CD4-positive, alpha-beta T cell treated with Interleukin-4 for 1 hour (primary cell): ENCODE measurements around the gene HOXB7.
A peak's percentile ranks its signal among the peaks of the same experiment; 100 is the strongest.

Source experiments
- DNase-seq, 2 donors: peaks; one replicate each; pipeline ENCODE4 v3.0.0-alpha.2; 2020 to 2022

HOXB7 gene

GRCh38 chr17:48608494-48608834 lies 2.4 kb downstream of the HOXB7 start:
- DNase-seq = no peak

DNA sequence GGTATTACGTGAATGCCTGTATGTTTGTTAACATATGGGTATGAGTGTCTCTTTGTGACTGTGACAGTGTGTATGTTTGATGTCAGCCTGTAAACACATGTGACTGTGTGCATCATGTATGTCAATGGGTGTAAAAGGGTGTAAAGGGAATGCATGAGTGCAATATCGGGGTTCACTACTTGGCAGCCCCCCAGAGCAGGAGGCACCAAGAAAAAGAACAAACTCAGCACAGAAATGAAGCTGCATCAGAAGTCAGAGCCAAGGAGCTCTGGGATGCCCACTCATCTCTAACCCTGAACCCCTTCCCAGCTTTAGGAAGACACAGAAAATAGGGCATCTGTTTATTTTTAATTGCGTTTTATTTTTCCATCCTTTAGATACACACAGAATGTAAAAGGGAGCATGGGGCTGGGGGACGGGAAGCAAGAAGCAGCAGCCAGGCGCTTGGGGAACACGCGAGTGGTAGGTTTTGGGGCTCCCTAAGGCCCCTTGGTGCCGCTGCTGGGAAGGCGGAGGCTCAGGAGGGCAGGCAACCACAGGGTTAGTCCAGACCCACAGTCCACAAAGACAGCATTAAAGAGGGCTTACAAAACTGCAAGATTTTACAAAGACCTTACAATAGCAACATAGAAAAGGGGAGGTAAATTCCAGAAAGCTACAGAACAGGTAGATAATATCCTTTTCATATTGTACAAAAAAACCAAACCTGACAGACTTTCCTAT lies 3.8 kb downstream of the HOXB7 start:
- no peak for DNase-seq

DNA sequence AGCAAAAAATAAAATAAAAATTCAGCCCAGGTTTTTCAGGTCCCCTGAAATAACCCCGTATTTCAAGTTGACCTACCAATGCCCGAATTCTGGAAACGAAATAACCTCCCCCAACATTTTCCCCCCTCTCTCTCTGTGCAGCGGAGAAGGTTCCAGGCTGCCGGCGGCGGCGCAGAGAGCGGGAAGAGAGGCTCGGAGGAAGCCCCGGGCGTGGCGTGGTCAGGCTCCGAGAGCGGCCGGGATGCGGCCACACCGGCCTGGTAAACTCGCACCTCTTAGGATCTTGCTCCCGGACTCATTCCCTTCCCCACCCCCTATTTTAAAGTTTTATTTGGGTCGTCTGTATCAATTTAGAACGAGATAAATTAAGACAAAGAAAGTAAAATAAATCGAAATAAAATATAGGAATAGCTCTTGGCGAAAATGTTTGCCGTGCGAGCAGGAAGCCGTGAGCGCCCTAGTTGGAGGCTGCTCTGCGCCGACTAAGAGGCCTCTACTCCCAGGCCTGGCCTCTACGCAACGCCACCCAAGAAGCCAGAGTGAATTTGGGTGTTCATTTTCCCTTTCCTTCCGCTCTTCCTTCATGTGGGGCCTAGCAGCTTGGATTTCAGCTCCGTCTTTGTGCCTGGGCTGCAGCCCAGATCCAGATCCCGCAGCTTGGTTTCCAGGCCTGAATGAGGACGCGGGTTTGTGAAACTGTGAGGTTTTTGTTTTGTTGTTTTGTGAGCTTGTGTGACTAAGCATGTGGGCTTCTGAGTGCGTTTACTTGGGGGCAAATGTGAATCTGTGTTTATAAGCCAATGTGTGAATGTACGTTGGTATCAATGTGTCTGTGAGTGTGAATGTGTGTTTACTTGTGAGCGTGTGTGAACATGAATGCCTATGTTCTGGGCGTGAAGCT lies 4.6 kb downstream of the HOXB7 start:
- DNase-seq = no peak

DNA sequence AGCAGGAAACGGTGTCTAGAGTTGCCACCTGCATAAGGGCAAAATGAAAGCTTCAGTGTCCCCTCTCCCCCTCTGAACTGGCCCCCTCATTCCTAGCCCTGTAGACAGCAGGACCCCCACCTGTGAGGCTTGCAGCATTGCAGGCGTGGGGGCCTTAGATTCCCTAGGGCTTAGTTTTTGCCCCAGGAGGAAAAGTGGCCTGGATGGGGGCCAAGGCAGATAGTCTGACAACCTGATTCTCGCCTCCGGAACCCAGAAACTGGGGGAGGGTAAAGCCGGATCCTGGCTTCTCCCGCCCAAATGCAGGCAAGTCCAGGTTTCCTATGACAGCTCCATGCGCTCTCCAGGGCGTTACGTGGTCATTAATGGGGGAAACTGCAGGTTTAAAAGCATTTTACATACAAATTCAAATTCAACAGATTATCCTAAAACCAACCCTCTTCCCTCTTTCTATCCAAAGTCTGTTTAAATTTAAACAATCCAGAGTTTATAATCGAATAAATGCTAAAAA lies 5.4 kb downstream of the HOXB7 start:
- DNase-seq = no peak

GRCh38 chr17:48604770-48605329 lies 6.0 kb downstream of the HOXB7 start, which contains the start of gene HOXB6:
Gene HOXB6 (minus strand): TSS chr17:48604986. CDS start chr17:48598150, 6,836 bp downstream.
- no peak for DNase-seq

DNA sequence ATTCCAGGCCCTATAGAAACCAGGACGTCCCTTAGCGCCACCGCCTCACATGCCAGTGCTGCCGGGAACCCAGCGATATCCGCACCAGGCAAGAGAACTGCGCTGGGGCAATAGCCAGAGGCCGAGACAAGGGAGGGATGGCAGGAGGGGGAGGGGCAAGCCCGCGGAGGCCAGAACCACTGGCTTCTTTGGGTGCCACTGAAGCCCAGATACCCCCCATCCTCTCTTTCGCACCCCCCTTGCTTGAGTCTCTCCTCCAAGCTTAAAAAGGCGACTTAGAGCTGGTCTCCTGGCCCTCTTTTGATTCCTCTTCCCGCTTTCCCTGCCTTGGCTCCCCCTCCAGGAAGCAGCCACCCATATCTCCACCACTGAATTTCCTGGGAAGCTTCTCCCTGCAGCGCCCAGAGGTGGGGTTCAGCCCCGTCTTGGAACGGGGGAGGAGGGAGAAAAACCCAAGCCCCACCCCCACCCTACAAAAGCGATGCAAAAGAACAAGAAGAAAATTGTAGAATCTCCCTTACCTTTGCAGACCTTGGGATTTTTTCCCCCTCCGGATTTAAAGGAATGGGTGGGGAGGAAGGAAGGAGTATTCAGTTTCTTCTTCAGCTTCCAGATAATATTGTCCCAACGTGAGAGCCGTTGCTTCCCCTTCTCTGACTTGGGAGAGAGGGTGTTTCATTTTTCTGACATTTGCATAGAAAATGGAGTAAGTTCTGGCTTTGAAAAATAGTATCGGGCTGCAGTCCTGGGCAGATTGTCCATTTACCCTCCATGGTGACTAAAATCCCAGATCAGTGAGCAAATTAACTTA lies 6.7 kb downstream of the HOXB7 start:
- DNase-seq = no peak

- DNase-seq = no peak
These were observed 9.0 kb downstream of the HOXB7 start for GRCh38 chr17:48601539-48602425.

DNA sequence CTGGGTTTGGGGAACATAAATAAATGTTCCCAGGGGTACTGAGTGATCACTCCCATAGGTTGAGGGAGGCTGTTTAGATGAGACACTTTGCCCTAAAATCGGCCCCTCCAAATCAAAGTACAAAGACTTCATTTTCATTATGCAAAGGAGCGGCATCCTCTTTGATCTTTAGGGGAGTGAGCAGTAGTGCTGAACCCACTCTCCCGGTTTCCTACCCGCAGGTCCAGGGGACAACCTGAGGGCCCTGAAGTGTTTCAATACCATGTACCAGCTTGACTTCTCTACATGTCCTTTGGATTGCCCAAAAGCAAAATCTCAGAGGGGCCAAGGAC lies 9.6 kb downstream of the HOXB7 start:
- no peak for DNase-seq

DNA sequence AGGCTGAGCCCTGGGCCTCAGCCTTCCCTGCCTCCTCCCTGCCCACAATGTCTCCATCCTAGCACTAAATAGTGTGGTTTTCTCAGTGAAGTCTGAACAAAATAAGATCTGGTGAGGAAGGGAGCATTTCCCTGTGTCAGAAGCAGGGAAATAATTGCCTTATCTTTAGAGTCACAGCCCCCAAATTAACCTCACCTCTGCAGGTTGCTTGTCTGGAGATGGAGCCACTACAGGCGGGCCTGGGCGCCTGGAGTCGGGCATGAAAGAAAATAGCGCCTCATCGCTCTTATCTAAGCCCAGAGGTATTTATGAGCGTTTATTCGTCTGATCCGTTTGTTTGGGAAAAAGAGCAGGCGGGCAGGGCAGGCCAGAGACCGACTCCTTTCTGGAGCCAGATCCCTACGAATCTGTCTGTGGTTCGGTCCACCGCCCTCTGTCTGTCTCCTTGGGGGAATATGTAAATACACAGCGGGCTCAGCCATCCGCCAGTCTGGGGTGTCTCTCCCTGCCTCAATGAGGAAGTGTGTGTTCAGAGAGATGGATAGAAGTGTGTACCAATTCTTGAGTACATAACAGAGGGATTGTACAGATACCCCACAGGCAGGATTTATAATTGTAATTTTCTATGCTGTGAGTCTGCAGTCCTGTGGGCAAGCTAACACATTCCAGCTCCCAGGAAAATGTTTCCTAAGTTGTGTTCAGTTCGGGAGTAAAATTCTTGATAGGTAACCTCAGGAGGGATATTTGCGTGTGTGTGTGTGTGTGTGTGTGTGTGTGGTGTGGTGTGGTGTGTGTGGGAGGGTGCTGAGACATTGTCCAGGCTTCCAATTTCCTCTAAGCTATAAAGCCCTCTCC lies 10.3 kb downstream of the HOXB7 start:
- DNase-seq = no peak

GRCh38 chr17:48599354-48599753 lies 11.5 kb downstream of the HOXB7 start:
- DNase-seq = no peak

DNA sequence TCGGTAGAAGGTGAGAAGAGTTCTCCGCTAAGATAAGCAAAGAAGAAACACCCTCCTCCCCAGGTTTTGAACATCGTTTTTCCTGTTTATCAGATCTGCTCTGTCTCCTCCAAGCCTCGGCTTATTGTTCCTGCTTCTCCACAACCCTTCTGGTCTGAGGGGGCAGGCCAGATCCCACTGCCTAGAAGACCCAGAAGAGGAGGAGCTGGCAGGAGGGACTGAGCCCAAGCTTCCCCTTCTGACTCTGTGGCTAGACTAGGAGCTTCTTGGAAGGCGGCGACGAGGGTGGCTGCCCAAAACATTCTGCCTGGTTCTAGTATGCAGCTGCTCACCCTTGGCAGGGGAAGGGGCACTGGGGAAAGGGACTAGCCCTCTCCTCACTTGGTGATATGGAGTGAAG lies 12.1 kb downstream of the HOXB7 start:
- no peak for DNase-seq

DNA sequence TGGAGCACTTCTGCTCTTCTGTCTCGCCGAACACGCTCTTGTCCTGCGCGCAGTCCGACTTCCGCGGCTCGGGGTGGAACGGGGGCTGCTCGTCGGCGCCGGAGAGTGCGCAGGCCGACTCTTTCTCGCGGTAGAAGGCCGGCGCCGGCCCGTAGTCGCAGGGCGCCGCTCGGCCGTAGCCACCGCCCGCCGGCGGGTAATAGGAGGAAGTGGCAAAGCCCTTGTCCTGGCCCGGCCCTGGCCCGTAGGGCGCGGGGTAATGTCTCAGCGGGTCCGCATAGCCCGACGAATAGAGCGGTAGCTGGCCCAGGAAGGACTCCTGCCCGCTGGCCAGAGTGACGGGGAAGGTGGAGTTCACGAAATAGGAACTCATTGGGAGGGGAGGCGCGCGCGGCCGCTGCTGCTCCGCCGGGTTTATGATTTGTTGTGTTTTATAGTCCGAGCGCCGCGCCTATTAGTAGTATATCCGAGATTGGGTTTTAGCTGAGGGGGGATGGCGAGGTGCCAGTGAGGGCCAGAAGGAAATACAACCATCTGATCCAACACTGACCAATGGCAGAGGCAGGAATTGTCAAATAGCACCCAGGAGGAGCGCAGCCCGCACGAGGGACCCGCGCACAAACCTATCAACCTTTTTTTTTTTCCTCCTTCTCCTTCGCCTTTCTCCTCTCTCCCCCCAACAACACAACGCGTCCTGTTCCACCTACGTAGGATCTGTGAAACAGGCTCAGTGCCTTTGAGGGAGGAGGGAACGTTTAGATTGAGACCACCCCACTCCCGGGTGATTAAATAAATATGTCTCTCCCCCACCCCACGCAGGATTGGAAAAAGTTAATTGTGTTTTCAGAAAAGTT lies 12.8 kb downstream of the HOXB7 start:
- peak; percentile 33 to 53 for DNase-seq

DNA sequence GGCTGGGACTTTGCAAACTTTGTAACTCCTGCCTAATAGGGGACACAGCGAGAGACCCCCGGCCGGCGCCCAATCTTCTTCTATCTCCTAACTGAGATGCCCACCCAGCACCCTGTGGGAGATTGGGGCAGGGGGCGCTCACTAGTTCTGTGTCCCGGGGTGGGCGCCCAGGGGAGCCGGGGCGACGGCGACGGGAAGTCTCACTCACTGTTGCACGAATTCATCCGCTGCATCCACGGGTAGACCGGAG lies 13.4 kb downstream of the HOXB7 start:
- DNase-seq = no peak

- DNase-seq = no peak
These were observed 13.9 kb downstream of the HOXB7 start for GRCh38 chr17:48596735-48597527.

GRCh38 chr17:48596000-48596734 lies 14.7 kb downstream of the HOXB7 start:
- DNase-seq = no peak

GRCh38 chr17:48595278-48595999 lies 15.4 kb downstream of the HOXB7 start:
- DNase-seq = no peak

GRCh38 chr17:48594538-48595277 lies 16.1 kb downstream of the HOXB7 start:
- no peak for DNase-seq
